Measurements from ENCODE around the gene FBXO15. TPM values are rescaled to one million over a fixed set of nuclear protein-coding genes. Genes with fewer than 3 reads are reported as not detected.

The FBXO15 gene
- total RNA-seq, 1 experiment from 2014 or later, result 0.39 TPM

DNA sequence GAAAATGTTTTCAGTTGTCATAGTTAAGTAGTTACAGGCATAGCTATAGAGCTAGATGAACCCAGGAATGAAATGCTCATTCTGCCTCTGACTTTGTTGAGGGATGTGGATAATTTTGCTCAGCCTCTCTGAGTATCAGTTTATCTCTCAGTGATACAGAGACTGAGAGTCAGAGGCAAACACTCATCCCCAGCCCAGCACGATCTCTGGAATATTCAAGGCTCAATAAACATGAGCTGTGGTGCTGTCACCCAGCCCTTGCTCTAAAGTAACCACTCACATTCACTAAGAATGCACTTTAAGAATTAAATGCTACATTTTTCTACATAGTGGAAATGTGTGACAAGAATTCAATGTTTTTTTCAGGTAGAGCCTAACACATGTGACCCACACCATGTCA is 31.2 kb upstream of the FBXO15 start:
- H3K4me1 ChIP-seq (ENCODE audit: insufficient read depth, low read length), result no peaks in the 10 kb centered on the region; the same call in 1 of the 2 replicates
- no peak overlapping the region for H4K8ac ChIP-seq (replicated peaks; ENCODE audit: insufficient read length, low read depth, low read length)
- H3K9me3 Mint-ChIP-seq, result peaks cover 0 to 4% of the 10 kb centered on the region in 2 experiments; a peak in 1 of 5 replicates
- no peak overlapping the region for H3K23ac ChIP-seq (ENCODE audit: insufficient read length, low read depth, low read length)
- no peaks in the 10 kb centered on the region for H3K23me2 ChIP-seq (ENCODE audit: insufficient read length, low read depth, low read length, poor library complexity, severe bottlenecking)
- no peak overlapping the region for H3K18ac ChIP-seq (ENCODE audit: insufficient read length, low read depth, low read length)
- no peak overlapping the region for H3K27ac ChIP-seq (ENCODE audit: insufficient read length, low read depth, low read length)
- H3K14ac ChIP-seq (ENCODE audit: insufficient read depth, low read length), result no peak overlapping the region
- H2BK15ac ChIP-seq (ENCODE audit: low read depth, low read length), result no peak overlapping the region
- DNase-seq, result no peak
- H3K56ac ChIP-seq (ENCODE audit: insufficient read length, low read depth, low read length), result no peak overlapping the region
- no peak overlapping the region for H2BK12ac ChIP-seq (ENCODE audit: insufficient read length, low read depth, low read length)
- H3K4me1 Mint-ChIP-seq, result peaks cover 7% of the 10 kb centered on the region in 2 experiments
- no peak overlapping the region for H4K91ac ChIP-seq (ENCODE audit: insufficient read length, low read depth, low read length)
- no peak overlapping the region for H2BK5ac ChIP-seq (ENCODE audit: insufficient read length, low read length)
- H3K4ac ChIP-seq (ENCODE audit: low read depth, low read length), result no peak overlapping the region
- H2BK20ac ChIP-seq (ENCODE audit: low read depth, low read length, poor library complexity, severe bottlenecking), result no peak overlapping the region
- no peak overlapping the region for H2AK5ac ChIP-seq (ENCODE audit: insufficient read length, low read length)
- no peak overlapping the region for H2BK120ac ChIP-seq (ENCODE audit: low read depth, low read length, poor library complexity, severe bottlenecking)
- no peak overlapping the region for H2AFZ ChIP-seq (ENCODE audit: low read length)
- no peaks in the 10 kb centered on the region for H3K9me3 ChIP-seq (ENCODE audit: control insufficient read depth, low read depth, low read length)
- no peak overlapping the region for H3K4me3 Mint-ChIP-seq
- H3K27me3 ChIP-seq (ENCODE audit: insufficient read depth, low read length), result no peaks in the 10 kb centered on the region
- no peaks in the 10 kb centered on the region for H4K20me1 ChIP-seq (ENCODE audit: control insufficient read depth, insufficient read depth, insufficient read length)
- H3K79me2 ChIP-seq (ENCODE audit: insufficient read depth, low read length), result no peaks in the 10 kb centered on the region
- peaks cover 0 to 4% (median 2%) of the 10 kb centered on the region in 3 experiments; a peak in 2 of 7 replicates for H3K36me3 Mint-ChIP-seq (ENCODE audit: insufficient read depth in 1 of 3, low read depth in 3 of 3)
- no peak overlapping the region for H3K27ac Mint-ChIP-seq
- TF ChIP-seq, protein P1, sequence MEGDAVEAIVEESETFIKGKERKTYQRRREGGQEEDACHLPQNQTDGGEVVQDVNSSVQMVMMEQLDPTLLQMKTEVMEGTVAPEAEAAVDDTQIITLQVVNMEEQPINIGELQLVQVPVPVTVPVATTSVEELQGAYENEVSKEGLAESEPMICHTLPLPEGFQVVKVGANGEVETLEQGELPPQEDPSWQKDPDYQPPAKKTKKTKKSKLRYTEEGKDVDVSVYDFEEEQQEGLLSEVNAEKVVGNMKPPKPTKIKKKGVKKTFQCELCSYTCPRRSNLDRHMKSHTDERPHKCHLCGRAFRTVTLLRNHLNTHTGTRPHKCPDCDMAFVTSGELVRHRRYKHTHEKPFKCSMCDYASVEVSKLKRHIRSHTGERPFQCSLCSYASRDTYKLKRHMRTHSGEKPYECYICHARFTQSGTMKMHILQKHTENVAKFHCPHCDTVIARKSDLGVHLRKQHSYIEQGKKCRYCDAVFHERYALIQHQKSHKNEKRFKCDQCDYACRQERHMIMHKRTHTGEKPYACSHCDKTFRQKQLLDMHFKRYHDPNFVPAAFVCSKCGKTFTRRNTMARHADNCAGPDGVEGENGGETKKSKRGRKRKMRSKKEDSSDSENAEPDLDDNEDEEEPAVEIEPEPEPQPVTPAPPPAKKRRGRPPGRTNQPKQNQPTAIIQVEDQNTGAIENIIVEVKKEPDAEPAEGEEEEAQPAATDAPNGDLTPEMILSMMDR (conservative IDR thresholded peaks at IDR 0.05), result no peak
- H3K79me1 ChIP-seq (ENCODE audit: insufficient read depth, low read depth, low read length, poor library complexity, severe bottlenecking), result no peaks in the 10 kb centered on the region
- H3T11ph ChIP-seq (ENCODE audit: low read length), result no peak overlapping the region
- WGBS (ENCODE audit: extremely low coverage, insufficient read length, low lambda C conversion rate), result no CpG with 5 or more reads among the region's 1 CpG
- no peak overlapping the region for H3K9ac ChIP-seq (ENCODE audit: extremely low read depth, insufficient read length, low read length)
- H3K27me3 Mint-ChIP-seq (ENCODE audit: low read depth), result peaks cover 11% of the 10 kb centered on the region
- H3K4me2 ChIP-seq (ENCODE audit: insufficient read depth, insufficient read length, low read length), result no peak overlapping the region
- no peak overlapping the region for H4K5ac ChIP-seq (ENCODE audit: insufficient read length, low read depth, low read length)

Data from H9 (cell line).